GM21381 (cell line): ENCODE data around the gene ARHGEF17.
A peak's percentile ranks its signal among the peaks of the same experiment; 100 is the strongest.

Experiments
- ATAC-seq: cut with Tn5 transposase; IDR thresholded peaks from one replicate; pipeline ENCODE4 v1.9.1; 2021; ENCODE audit warnings: mild to moderate bottlenecking, moderate library complexity; ENCODE audit not compliant: unreplicated experiment

ARHGEF17 gene

GRCh38 chr11:73291196-73291595, 16.9 kb upstream of the ARHGEF17 start:
- no peak for ATAC-seq

GRCh38 chr11:73291781-73292524, 16.1 kb upstream of the ARHGEF17 start:
- no peak for ATAC-seq

- no peak for ATAC-seq
Measured at GRCh38 chr11:73292525-73292894, 15.6 kb upstream of the ARHGEF17 start.

GRCh38 chr11:73293356-73293936, 14.6 kb upstream of the ARHGEF17 start:
- ATAC-seq, result no peak

- ATAC-seq, result no peak
Measured at GRCh38 chr11:73294604-73295003, 13.5 kb upstream of the ARHGEF17 start.

- no peak for ATAC-seq
Measured at GRCh38 chr11:73295241-73295995, 12.7 kb upstream of the ARHGEF17 start.

- no peak for ATAC-seq
Measured at GRCh38 chr11:73295996-73296318, 12.1 kb upstream of the ARHGEF17 start.

GRCh38 chr11:73296501-73297230, 11.4 kb upstream of the ARHGEF17 start:
- ATAC-seq, result no peak

- no peak for ATAC-seq
Measured at GRCh38 chr11:73297231-73297590, 10.9 kb upstream of the ARHGEF17 start.

- ATAC-seq, result no peak
Measured at GRCh38 chr11:73297702-73298101, 10.4 kb upstream of the ARHGEF17 start.

- no peak for ATAC-seq
Measured at GRCh38 chr11:73298233-73298632, 9.8 kb upstream of the ARHGEF17 start.

GRCh38 chr11:73299751-73300150, 8.3 kb upstream of the ARHGEF17 start:
- ATAC-seq, result no peak

- ATAC-seq, result no peak
Measured at GRCh38 chr11:73306069-73306841, 1.8 kb upstream of the ARHGEF17 start.

GRCh38 chr11:73306977-73307322, 1.1 kb upstream of the ARHGEF17 start:
- ATAC-seq, result no peak

- peak; percentile 50 for ATAC-seq
Measured at GRCh38 chr11:73307323-73308002, 613 bp upstream of the ARHGEF17 start.

- no peak for ATAC-seq
Measured at GRCh38 chr11:73308961-73309919, 1.2 kb downstream of the ARHGEF17 start.

- no peak for ATAC-seq
Measured at GRCh38 chr11:73310076-73310475, 2.0 kb downstream of the ARHGEF17 start.

GRCh38 chr11:73310661-73311393, 2.8 kb downstream of the ARHGEF17 start:
- ATAC-seq, result no peak
